IPS-20b (cell line): ENCODE measurements around the gene REPS1.
"Not testable (repeated sequence)": the region's sequence is repeated elsewhere in the genome, so short reads cannot be mapped to it uniquely, and the experiment has no call there.

ENCODE experiments used
- H3K27ac ChIP-seq: one replicate; pipeline ENCODE4 v1.5.1; 2013; ENCODE audit warnings: low read length
- H3K27me3 ChIP-seq: 2 replicates; pipeline ENCODE4 v1.6.1; 2013; ENCODE audit warnings: mild to moderate bottlenecking, low read length, inconsistent platforms; ENCODE audit not compliant: insufficient read depth
- H3K36me3 ChIP-seq: 2 replicates; pipeline ENCODE4 v1.6.1; 2013; ENCODE audit warnings: low read depth, mild to moderate bottlenecking, inconsistent platforms, low read length, moderate library complexity; ENCODE audit not compliant: insufficient read depth
- H3K4me1 ChIP-seq: 2 replicates; pipeline ENCODE4 v1.6.1; 2013; ENCODE audit warnings: mild to moderate bottlenecking, control low read depth, inconsistent platforms, low read length, moderate library complexity; ENCODE audit not compliant: insufficient read depth
- H3K4me3 ChIP-seq: 2 replicates; pipeline ENCODE4 v1.5.1; 2013; ENCODE audit warnings: mild to moderate bottlenecking, low read length, inconsistent platforms
- H3K9ac ChIP-seq: 2 replicates; pipeline ENCODE4 v1.6.1; 2013; ENCODE audit warnings: low read depth, mild to moderate bottlenecking, inconsistent platforms, low read length, moderate library complexity
- H3K9me3 ChIP-seq: 2 replicates; pipeline ENCODE4 v1.6.1; 2013; ENCODE audit warnings: mild to moderate bottlenecking, low read depth, low read length, inconsistent platforms; ENCODE audit not compliant: insufficient read depth

Gene REPS1, protein sequence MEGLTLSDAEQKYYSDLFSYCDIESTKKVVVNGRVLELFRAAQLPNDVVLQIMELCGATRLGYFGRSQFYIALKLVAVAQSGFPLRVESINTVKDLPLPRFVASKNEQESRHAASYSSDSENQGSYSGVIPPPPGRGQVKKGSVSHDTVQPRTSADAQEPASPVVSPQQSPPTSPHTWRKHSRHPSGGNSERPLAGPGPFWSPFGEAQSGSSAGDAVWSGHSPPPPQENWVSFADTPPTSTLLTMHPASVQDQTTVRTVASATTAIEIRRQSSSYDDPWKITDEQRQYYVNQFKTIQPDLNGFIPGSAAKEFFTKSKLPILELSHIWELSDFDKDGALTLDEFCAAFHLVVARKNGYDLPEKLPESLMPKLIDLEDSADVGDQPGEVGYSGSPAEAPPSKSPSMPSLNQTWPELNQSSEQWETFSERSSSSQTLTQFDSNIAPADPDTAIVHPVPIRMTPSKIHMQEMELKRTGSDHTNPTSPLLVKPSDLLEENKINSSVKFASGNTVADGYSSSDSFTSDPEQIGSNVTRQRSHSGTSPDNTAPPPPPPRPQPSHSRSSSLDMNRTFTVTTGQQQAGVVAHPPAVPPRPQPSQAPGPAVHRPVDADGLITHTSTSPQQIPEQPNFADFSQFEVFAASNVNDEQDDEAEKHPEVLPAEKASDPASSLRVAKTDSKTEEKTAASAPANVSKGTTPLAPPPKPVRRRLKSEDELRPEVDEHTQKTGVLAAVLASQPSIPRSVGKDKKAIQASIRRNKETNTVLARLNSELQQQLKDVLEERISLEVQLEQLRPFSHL

DNA sequence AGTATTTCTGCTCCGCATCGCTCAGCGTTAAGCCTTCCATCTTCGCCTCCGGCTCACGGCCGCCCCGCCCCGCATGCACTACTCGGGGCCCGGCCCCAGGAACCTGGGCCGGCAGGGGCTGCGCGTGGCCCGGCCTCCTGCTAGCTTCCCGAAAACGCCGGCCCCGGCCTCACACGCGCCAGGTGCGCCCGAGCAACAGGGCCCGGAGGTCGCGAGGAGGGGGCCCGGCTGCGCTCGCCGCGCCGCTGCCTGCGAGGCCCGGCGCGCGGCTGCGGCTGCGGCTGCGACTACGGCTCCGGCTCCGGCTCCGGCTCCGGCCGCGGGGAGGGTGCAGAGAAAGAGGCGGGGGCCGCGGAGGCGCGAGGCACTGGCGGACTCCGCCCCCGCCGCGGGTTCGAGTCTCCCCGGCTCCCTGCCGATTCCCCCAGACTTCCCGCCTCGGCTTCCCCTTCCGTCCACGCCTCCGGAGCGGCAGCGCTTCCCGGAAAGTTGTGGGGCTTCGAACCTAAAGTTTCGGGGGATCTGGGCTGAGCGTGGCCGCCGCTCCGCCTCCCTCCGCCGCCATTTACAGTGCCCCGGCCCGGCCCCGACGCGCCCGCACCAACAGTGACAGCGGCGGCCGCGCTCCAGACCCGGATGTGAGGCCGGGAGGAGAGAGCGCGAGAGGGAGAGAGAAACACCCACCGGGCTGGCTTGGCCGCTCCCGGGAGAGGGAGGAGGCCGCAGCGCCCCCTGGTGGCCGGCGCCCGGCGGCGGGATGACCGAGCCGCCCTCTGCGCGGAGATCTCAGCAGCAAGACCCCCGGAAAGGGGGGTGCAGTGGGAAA is at the start of gene REPS1:
Gene REPS1 (minus strand): TSS at position 611 of the 826 bp plus-strand sequence. CDS start 571 bp downstream, at position 40.
- Histone ChIP-seq H3K4me1 (peaks cover 21% of the 10 kb centered on the region), H3K9ac (peak within 1 kb of the TSS; percentile 84), H3K4me3 (peak within 1 kb of the TSS; percentile 96), H3K36me3 (no peaks in the 10 kb centered on the region), H3K27me3 (no peaks in the 10 kb centered on the region), H3K27ac (peak within 1 kb of the TSS; percentile 43), H3K9me3 (no peaks in the 10 kb centered on the region)

DNA sequence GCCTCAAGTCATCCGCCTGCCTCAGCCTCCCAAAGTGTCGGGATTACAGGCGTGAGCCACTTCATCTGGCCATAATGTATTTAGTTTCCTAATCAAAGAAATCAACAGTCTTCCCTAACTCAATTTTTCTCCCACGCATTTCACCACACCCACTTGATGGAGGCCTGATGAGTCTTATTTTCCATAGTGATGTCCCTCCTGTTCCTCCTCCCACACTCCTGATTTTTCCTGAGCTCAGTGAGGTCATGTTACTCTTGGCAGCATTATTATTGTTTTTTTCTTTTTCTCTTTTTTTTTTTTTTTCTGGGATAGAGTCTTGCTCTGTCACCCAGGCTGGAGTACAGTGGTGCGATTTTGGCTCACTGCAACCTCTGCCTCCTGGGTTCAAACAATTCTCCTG is 49.4 kb upstream of the REPS1 start:
- Histone ChIP-seq H3K27ac (no peak overlapping the region), H3K27me3 (no peaks in the 10 kb centered on the region), H3K36me3 (peaks cover 83% of the 10 kb centered on the region)

DNA sequence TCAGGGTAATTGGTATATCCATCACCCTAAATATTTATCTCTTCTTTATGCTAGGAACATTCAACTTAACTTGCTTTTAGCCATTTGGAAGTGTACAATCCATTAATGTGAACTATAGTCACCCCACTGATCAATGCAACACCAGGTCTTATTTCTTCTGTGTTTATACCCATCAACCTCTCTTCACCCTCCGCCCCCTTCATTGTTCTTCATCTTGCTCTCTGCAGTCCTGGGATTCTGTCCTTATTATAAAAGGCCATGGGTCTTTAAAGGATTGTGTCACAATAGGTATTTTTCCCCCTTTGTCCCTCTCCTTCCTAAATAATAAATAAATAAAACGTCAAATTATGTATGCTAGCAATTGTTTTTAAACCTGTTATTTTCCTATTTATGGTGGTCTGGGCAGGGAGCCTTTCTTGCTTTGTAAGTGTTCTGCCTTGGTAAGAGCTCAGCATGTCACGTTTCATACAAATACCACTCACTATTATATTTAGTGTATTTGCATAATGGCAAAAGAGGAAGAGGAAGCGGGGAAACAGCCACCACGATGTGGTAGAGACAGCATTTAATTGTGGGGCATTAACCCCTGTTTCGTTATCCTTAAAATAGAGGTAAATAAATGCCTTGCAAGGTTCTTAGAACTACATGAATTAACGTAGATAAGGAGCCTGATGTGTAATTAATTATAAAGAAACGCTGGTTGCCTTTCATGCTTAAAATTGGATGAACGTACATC is 42.3 kb upstream of the REPS1 start:
- Histone ChIP-seq H3K4me1 (peaks cover 21% of the 10 kb centered on the region), H3K9me3 (no peaks in the 10 kb centered on the region), H3K27me3 (no peaks in the 10 kb centered on the region), H3K27ac (no peak overlapping the region), H3K4me3 (peak overlapping the region; percentile 88), H3K36me3 (peaks cover 20% of the 10 kb centered on the region), H3K9ac (peak overlapping the region; percentile 77; the same call in 1 of the 2 replicates)

More for the DNA sequence above, 49.4 kb upstream of the REPS1 start:
- no peaks in the 10 kb centered on the region for H3K9me3 ChIP-seq
- H3K9ac ChIP-seq, result no peak overlapping the region
- H3K4me1 ChIP-seq, result peaks cover 13% of the 10 kb centered on the region
- no peak overlapping the region for H3K4me3 ChIP-seq

DNA sequence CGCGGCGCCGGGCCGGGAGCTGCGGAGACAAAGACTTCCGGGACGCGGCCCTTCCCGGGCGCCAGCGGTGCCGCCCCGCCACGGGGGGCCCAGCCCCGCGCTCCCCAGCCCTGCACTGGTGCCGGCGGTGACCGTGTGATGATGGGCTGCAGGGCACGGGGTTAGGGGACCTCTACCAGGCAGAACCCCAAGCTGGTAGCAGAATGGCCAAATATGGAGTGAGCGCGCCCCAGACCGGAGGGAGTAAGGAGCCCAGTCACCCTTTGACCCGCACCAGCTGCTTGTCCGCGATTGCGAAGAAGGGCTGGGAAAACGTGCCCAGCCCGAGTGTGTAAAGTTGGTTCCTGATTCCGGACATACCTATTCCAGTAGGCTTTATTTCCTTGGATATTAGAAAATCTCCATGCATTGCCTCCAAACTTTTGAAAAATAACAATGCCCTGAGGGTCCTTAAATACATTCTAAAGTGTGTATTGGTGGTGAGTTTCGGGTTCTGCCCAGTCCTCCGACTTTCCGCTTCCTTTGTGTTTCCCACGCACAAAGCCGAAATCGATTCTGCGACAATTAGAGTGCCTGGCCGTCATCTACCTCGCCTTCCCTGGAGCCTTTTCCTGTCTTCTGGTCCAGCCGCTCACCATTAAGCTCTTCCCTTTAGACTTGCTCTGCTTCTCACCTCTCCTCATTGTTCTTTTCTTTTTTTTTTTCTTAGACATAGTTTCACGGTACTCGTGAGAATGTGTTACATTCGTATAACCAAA is 41.6 kb upstream of the REPS1 start:
- no peaks in the 10 kb centered on the region for H3K9me3 ChIP-seq
- peak overlapping the region; percentile 88 for H3K4me3 ChIP-seq
- H3K4me1 ChIP-seq, result peaks cover 21% of the 10 kb centered on the region
- peak overlapping the region; percentile 77 for H3K9ac ChIP-seq
- H3K27me3 ChIP-seq, result no peaks in the 10 kb centered on the region
- H3K27ac ChIP-seq, result peak overlapping the region; percentile 22
- H3K36me3 ChIP-seq, result peaks cover 13% of the 10 kb centered on the region

DNA sequence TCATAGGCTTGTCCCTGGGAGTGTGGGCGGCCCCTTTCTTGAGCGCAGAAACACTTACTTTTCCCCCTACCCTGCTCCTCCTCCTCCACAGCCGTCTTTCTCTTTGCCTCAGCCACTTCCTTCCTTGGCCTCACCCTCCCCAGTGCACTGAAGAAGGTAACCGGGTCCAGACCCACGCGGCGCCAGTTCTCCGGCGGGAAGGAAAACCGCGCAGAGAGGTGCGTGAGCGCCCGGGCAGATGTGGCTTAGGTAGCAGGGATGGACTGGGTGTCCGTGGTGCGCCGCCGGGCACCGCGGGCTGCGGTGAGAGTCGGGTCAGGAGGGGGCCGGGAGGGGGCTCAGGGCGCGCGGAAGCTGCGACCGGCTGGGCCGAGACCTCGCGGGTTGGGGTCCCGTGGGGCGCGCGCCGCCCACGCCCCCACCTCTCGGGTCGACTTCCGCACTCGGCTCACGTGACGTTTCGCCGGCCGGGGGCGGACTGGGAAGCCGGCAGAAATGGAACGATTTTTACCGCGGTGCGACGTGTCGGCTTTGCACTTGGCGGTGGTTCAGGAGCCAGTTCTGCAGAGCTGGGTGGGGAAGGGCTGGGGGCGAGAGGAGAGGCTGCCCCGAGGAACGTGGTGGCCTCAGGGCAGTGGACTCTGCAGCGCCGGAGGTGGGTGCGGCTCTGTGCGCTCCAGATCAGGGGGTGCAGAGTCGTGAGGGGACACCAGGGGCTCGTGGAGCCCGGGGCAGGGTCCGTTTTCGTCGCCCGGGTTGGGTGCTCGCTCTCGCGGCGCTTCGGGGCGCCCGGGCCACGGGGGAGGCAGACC is 40.8 kb upstream of the REPS1 start, which contains the start of gene ABRACL:
Gene ABRACL (plus strand): TSS at position 88 of the 812 bp plus-strand sequence. CDS start 5,416 bp downstream, outside the sequence.
- H3K4me1 ChIP-seq, result peaks cover 22% of the 10 kb centered on the region
- peaks cover 5% of the 10 kb centered on the region for H3K36me3 ChIP-seq
- H3K27ac ChIP-seq, result peak within 1 kb of the TSS; percentile 22
- peak within 1 kb of the TSS; percentile 77 for H3K9ac ChIP-seq
- H3K9me3 ChIP-seq, result no peaks in the 10 kb centered on the region
- no peaks in the 10 kb centered on the region for H3K27me3 ChIP-seq
- peak within 1 kb of the TSS; percentile 88 for H3K4me3 ChIP-seq

DNA sequence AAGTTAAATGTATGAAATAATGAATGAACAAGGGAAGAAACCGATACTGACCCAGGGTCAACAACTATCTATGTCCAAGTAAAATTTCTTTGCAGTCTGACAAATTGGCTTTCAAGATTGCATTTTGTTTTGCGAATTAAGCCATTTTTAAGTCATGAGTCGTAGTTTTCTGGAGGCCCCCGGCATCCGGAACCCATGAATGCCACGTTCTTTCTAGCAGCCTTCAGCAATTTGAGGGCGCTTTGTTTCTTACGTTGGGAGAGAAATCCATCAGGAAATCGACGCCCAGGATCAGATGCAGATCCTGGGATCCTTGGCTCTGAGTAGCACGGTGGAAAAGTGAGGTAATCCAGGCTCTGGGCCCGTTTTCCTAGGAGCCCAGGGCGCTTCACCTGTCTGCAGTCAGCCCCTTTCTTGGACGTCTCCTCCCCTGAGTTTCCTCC is 40.2 kb upstream of the REPS1 start:
- peaks cover 21% of the 10 kb centered on the region for H3K4me1 ChIP-seq
- peak overlapping the region; percentile 88 for H3K4me3 ChIP-seq
- peak overlapping the region; percentile 22 for H3K27ac ChIP-seq
- H3K36me3 ChIP-seq, result no peaks in the 10 kb centered on the region
- no peaks in the 10 kb centered on the region for H3K27me3 ChIP-seq
- peak overlapping the region; percentile 77 for H3K9ac ChIP-seq
- no peaks in the 10 kb centered on the region for H3K9me3 ChIP-seq

DNA sequence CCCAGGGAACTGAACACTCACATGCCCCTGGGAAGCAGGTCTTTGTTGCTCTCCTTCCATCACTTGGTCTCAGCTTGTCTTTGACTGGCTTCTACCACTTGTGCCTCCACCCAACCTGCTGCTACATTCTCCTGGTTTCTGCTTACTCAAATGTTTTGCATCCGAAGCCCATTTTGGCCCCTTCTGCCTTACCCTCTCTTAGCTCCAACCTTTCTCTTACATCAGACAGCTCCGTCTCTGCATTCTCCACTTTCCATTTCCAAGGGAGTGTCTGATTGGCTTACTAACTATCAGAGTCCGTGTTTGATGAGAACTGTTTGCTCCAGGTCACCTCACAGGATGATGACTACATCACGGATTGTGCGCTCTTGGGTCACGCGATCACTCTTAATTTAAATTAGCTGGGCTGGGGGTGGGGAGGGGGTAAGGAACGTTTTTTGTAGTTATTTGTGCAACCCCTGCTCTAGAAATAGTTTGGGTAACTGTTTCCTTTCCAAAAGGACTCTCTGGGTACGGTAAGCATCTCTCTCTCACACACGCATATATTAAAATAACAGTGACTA is 39.6 kb upstream of the REPS1 start:
- Histone ChIP-seq H3K27ac (peak overlapping the region; percentile 22), H3K9me3 (no peaks in the 10 kb centered on the region), H3K9ac (peak overlapping the region; percentile 77), H3K4me1 (peaks cover 20% of the 10 kb centered on the region; the same call in 1 of the 2 replicates), H3K36me3 (no peaks in the 10 kb centered on the region), H3K27me3 (no peaks in the 10 kb centered on the region), H3K4me3 (peak overlapping the region; percentile 88)

DNA sequence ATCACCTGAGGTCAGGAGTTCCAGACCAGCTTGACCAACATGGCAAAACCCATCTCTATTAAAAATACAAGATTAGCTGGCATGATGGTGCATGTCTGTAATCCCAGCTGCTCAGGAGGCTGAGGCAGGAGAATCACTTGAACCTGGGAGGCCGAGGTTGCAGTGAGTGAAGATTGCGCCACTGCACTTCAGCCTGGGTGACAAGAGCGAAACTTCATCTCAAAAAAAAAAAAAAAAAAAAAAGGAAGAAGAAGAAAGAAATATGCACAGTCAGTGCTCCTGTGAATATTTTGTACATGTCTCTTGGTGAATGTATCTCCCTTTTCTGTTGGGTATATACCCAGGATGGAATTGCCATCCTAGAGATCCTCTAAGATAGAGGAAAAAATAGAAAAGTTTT is 37.4 kb upstream of the REPS1 start:
- H3K27ac ChIP-seq, H3K27me3 ChIP-seq, H3K9ac ChIP-seq, H3K4me3 ChIP-seq, H3K9me3 ChIP-seq, H3K36me3 ChIP-seq: not testable (repeated sequence)
- peaks cover 11% of the 10 kb centered on the region; the same call in 1 of the 2 replicates for H3K4me1 ChIP-seq

DNA sequence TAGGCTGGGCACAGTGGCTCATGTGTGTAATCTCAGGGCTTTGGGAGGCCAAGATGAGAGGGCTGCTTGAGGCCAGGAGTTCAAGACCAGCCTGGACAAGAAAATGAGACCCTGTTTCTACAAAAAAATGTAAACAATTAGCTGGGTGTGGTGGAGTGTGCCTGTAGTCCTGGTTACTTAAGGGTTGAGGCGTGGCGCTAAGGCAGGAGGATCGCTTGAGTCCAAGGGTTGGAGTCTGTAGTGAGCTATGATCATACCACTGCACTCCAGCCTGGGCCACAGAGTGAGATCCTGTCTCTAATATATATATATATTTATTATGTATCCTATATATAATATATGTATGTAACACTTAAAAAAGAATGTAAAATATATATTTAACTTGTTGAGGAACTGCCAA is 32.6 kb upstream of the REPS1 start:
- Histone ChIP-seq H3K9ac (no peak overlapping the region), H3K9me3 (no peaks in the 10 kb centered on the region), H3K36me3 (no peaks in the 10 kb centered on the region), H3K4me3 (no peak overlapping the region), H3K27ac (no peak overlapping the region), H3K27me3 (no peaks in the 10 kb centered on the region), H3K4me1 (peaks cover 16% of the 10 kb centered on the region)
